K562 (cell line): Measurements from ENCODE around the gene ASB6. TPM values are rescaled to one million over a fixed set of nuclear protein-coding genes. Genes with fewer than 3 reads are reported as not detected.

ENCODE experiments used
- EGR1 ChIP-seq: fragments of 450-650 bp; conservative IDR thresholded peaks from 2 replicates; pipeline ENCODE4 v1.6.1; 2017; ENCODE audit warnings: mild to moderate bottlenecking
- HIVEP1 ChIP-seq: fragments of 250-450 bp; sonication (Bioruptor Pico); IDR thresholded peaks from 2 replicates; pipeline ENCODE4 v1.4.0; 2020; ENCODE audit warnings: mild to moderate bottlenecking
- ILK ChIP-seq: fragments of 450-650 bp; IDR thresholded peaks from 2 replicates; pipeline ENCODE4 v1.6.1; 2016; ENCODE audit warnings: missing genetic modification characterization, low read depth, mild to moderate bottlenecking, missing compliant biosample characterization, moderate library complexity, borderline replicate concordance
- POLR2A ChIP-seq: fragments of 450-650 bp; conservative IDR thresholded peaks from 2 replicates; pipeline ENCODE4 v1.6.1; 2016
- SMARCE1 ChIP-seq: fragments of 450-650 bp; IDR thresholded peaks from 2 replicates; pipeline ENCODE4 v1.7.1; 2016; ENCODE audit warnings: mild to moderate bottlenecking
- TEAD1 ChIP-seq, 2 experiments: fragments of 450-650 bp in 1 of 2; sonication (generic) in 1 of 2; formaldehyde crosslinking; IDR thresholded peaks; 2 replicates each; pipeline versions ENCODE4 v1.4.0 to v1.8.0; 2020 to 2022; ENCODE audit warnings: mild to moderate bottlenecking in 2 of 2, missing genetic modification reagents in 1 of 2
- TEAD2 ChIP-seq: fragments of 450-650 bp; IDR thresholded peaks from 2 replicates; pipeline ENCODE4 v1.6.1; 2016; ENCODE audit warnings: missing genetic modification characterization, control low read depth, missing compliant biosample characterization
- TRIM24 ChIP-seq, 2 experiments: fragments of 450-650 bp; IDR thresholded peaks; 2 replicates each; pipeline ENCODE4 v1.6.1; 2016
- ZNF263 ChIP-seq: sonication (generic); formaldehyde crosslinking; IDR thresholded peaks from 2 replicates; pipeline ENCODE4 v1.8.0; 2022; ENCODE audit warnings: mild to moderate bottlenecking, missing genetic modification reagents, borderline replicate concordance
- ZNF707 ChIP-seq: fragments of 250-450 bp; sonication (Bioruptor Pico); conservative IDR thresholded peaks from 2 replicates; pipeline ENCODE4 v1.8.0; 2022; ENCODE audit warnings: inconsistent platforms, mild to moderate bottlenecking, moderate library complexity
- polyA plus RNA-seq, 8 experiments: library from polyadenylated mRNA; depleted of rRNA in 4 of 8; stranded (reverse) in 5 of 8; unstranded in 3 of 8; fragments of >200 nt; fragmentation: Nextera tagmentation in 2 of 8; fragmentation: Illumina TruSeq in 1 of 8; extraction: Ambion mirVana in 2 of 8; extraction: Trizol in 1 of 8; gene quantifications; 2 replicates each; pipeline versions ENCODE4 v1.2.1 to v1.2.3, GENCODE V29; 2011 to 2014; ENCODE audit warnings: inconsistent platforms in 1 of 8, missing spikeins in 1 of 8
- total RNA-seq, 7 experiments: library from RNA; depleted of rRNA in 6 of 7; stranded (reverse); fragments of >200 nt in 6 of 7; fragmentation: Illumina TruSeq in 2 of 7; extraction: Trizol in 2 of 7; gene quantifications; 2 replicates each; pipeline versions ENCODE4 v1.2.1 to v1.2.3, GENCODE V29; 2011 to 2021; ENCODE audit warnings: low replicate concordance in 1 of 7
- TF ChIP-seq, protein P1 (sequence below), 2 experiments: fragments of 450-650 bp; IDR thresholded peaks; 2 replicates each; pipeline ENCODE4 v1.6.1; 2016
- TF ChIP-seq, protein P2 (sequence below): fragments of 250-450 bp; sonication (Bioruptor Pico); IDR thresholded peaks from 2 replicates; pipeline ENCODE4 v1.4.0; 2020; ENCODE audit warnings: mild to moderate bottlenecking
- TF ChIP-seq, protein P3 (sequence below), 3 experiments: fragments of 200-800 bp in 1 of 3; sonication (Bioruptor generic) in 1 of 3; sonication (generic) in 1 of 3; formaldehyde crosslinking in 1 of 3; IDR thresholded peaks; 2 replicates each; pipeline versions ENCODE4 v1.6.1 to v1.8.0; 2016 to 2022; ENCODE audit warnings: mild to moderate bottlenecking in 2 of 3, missing compliant biosample characterization in 2 of 3, missing genetic modification characterization in 2 of 3, missing genetic modification reagents in 1 of 3
- TF ChIP-seq, protein P4 (sequence below): fragments of 250-450 bp; sonication (Bioruptor Pico); IDR thresholded peaks from 2 replicates; pipeline ENCODE4 v1.4.0; 2020
- TF ChIP-seq, protein P5 (sequence below), 3 experiments: fragments of 200-800 bp in 1 of 3; fragments of 250-450 bp in 1 of 3; fragments of 450-650 bp in 1 of 3; sonication (Bioruptor Pico) in 1 of 3; sonication (Bioruptor generic) in 1 of 3; formaldehyde crosslinking in 1 of 3; IDR thresholded peaks; 2 replicates each; pipeline versions ENCODE4 v1.6.1 to v1.8.0; 2016 to 2022; ENCODE audit warnings: mild to moderate bottlenecking in 2 of 3, missing genetic modification characterization in 2 of 3, missing compliant biosample characterization in 1 of 3, moderate library complexity in 1 of 3
- TF ChIP-seq, protein P6 (sequence below), 2 experiments: fragments of 250-450 bp in 1 of 2; fragments of 450-650 bp in 1 of 2; sonication (Bioruptor Pico) in 1 of 2; IDR thresholded peaks; 2 replicates each; pipeline versions ENCODE4 v1.6.1 to v1.8.0; 2016 to 2021; ENCODE audit warnings: mild to moderate bottlenecking in 2 of 2, moderate library complexity in 2 of 2, missing compliant biosample characterization in 1 of 2, missing genetic modification characterization in 1 of 2

The ASB6 gene
- total and polyA plus RNA-seq, 9 of the 15 experiments (the other 6 are each of a cell fraction or from before 2014, with no cell fraction given) = 0.92 to 17.8 (median 11.3) TPM

DNA sequence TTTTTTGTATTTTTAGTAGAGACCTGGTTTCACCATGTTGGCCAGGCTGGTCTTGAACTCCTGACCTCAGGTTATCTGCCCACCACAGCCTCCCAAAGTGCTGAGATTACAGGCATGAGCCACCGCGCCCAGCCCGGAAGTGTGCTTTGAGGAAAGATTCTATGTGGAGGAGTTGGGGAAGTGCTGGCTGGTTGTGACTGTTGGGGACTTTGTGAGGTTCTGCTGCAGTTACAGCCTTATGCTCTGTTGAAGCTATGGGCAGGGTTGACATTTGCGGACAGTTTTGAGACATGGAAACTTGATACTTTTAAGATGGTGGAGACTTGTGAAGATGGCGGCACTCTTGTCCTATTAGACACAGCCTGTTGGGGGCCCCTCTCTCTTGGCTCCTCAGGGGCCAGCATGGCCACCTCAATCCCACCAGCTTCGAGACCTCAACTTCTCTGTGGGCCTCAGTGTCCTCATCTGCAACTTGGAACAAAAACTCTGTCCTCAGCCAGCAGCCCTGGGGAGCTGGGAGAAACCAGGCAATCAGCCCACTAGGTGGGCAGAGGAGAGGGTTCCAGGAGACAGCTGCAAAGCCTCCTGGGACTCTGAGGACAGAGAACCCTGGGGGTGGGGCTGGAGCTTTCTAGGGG is 45.9 kb downstream of the ASB6 start (continued):
- TF ChIP-seq, protein P1, sequence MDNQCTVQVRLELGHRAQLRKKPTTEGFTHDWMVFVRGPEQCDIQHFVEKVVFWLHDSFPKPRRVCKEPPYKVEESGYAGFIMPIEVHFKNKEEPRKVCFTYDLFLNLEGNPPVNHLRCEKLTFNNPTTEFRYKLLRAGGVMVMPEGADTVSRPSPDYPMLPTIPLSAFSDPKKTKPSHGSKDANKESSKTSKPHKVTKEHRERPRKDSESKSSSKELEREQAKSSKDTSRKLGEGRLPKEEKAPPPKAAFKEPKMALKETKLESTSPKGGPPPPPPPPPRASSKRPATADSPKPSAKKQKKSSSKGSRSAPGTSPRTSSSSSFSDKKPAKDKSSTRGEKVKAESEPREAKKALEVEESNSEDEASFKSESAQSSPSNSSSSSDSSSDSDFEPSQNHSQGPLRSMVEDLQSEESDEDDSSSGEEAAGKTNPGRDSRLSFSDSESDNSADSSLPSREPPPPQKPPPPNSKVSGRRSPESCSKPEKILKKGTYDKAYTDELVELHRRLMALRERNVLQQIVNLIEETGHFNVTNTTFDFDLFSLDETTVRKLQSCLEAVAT (IDR thresholded peaks at IDR 0.05) = peak in 1 of 2 experiments; percentile 56; a peak in 1 of 4 replicates
- TF ChIP-seq ZNF263 (CRISPR knock-in tag) (peak; percentile 19; the same call in 1 of the 2 replicates), ILK (tag) (peak; percentile 54; the same call in 1 of the 2 replicates), ZNF707 (CRISPR knock-in tag) (0 out of 2 replicates have a peak, but pooled peaks have one; percentile 56), TEAD2 (tag) (peak; percentile 65), TEAD1 (CRISPR knock-in tag; IDR thresholded peaks at IDR 0.05) (peak in 1 of 2 experiments; percentile 76; a peak in 2 of 4 replicates), EGR1 (peak; percentile 40; the same call in 1 of the 2 replicates), TRIM24 (IDR thresholded peaks at IDR 0.05) (peak; percentile 83 to 88), HIVEP1 (peak; percentile 81), SMARCE1 (peak; percentile 87), POLR2A (no peak)
- TF ChIP-seq, protein P2, sequence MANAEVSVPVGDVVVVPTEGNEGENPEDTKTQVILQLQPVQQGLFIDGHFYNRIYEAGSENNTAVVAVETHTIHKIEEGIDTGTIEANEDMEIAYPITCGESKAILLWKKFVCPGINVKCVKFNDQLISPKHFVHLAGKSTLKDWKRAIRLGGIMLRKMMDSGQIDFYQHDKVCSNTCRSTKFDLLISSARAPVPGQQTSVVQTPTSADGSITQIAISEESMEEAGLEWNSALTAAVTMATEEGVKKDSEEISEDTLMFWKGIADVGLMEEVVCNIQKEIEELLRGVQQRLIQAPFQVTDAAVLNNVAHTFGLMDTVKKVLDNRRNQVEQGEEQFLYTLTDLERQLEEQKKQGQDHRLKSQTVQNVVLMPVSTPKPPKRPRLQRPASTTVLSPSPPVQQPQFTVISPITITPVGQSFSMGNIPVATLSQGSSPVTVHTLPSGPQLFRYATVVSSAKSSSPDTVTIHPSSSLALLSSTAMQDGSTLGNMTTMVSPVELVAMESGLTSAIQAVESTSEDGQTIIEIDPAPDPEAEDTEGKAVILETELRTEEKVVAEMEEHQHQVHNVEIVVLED (CRISPR knock-in tag) = peak; percentile 51; the same call in 1 of the 2 replicates
- TF ChIP-seq, protein P3, sequence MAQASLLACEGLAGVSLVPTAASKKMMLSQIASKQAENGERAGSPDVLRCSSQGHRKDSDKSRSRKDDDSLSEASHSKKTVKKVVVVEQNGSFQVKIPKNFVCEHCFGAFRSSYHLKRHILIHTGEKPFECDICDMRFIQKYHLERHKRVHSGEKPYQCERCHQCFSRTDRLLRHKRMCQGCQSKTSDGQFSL (CRISPR knock-in tag; IDR thresholded peaks at IDR 0.05) = no peak
- TF ChIP-seq, protein P3 (tag; IDR thresholded peaks at IDR 0.05) = peak in 1 of 2 experiments; percentile 94; a peak in 2 of 4 replicates
- TF ChIP-seq, protein P4, sequence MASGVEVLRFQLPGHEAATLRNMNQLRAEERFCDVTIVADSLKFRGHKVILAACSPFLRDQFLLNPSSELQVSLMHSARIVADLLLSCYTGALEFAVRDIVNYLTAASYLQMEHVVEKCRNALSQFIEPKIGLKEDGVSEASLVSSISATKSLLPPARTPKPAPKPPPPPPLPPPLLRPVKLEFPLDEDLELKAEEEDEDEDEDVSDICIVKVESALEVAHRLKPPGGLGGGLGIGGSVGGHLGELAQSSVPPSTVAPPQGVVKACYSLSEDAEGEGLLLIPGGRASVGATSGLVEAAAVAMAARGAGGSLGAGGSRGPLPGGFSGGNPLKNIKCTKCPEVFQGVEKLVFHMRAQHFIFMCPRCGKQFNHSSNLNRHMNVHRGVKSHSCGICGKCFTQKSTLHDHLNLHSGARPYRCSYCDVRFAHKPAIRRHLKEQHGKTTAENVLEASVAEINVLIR (CRISPR knock-in tag) = peak; percentile 66; the same call in 1 of the 2 replicates
- TF ChIP-seq, protein P5, sequence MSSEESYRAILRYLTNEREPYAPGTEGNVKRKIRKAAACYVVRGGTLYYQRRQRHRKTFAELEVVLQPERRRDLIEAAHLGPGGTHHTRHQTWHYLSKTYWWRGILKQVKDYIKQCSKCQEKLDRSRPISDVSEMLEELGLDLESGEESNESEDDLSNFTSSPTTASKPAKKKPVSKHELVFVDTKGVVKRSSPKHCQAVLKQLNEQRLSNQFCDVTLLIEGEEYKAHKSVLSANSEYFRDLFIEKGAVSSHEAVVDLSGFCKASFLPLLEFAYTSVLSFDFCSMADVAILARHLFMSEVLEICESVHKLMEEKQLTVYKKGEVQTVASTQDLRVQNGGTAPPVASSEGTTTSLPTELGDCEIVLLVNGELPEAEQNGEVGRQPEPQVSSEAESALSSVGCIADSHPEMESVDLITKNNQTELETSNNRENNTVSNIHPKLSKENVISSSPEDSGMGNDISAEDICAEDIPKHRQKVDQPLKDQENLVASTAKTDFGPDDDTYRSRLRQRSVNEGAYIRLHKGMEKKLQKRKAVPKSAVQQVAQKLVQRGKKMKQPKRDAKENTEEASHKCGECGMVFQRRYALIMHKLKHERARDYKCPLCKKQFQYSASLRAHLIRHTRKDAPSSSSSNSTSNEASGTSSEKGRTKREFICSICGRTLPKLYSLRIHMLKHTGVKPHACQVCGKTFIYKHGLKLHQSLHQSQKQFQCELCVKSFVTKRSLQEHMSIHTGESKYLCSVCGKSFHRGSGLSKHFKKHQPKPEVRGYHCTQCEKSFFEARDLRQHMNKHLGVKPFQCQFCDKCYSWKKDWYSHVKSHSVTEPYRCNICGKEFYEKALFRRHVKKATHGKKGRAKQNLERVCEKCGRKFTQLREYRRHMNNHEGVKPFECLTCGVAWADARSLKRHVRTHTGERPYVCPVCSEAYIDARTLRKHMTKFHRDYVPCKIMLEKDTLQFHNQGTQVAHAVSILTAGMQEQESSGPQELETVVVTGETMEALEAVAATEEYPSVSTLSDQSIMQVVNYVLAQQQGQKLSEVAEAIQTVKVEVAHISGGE (CRISPR knock-in tag; IDR thresholded peaks at IDR 0.05) = peak in 1 of 3 experiments; percentile 54; a peak in 2 of 6 replicates
- TF ChIP-seq, protein P6, sequence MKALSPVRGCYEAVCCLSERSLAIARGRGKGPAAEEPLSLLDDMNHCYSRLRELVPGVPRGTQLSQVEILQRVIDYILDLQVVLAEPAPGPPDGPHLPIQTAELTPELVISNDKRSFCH (CRISPR knock-in tag; IDR thresholded peaks at IDR 0.05) = no peak
- TF ChIP-seq, protein P6 (tag; IDR thresholded peaks at IDR 0.05) = peak; percentile 99
